Right lobe of liver (tissue), 4 donors: ENCODE data around the gene FASTKD3.

ENCODE experiments used
- CTCF ChIP-seq, 4 donors: fragments of 200-600 bp in 3 of 4; fragments of 450-650 bp in 1 of 4; IDR thresholded peaks; one replicate each; pipeline versions ENCODE4 v1.5.1 to v1.8.0; 2016 to 2022; ENCODE audit warnings: antibody characterized with exemption in 4 of 4, mild to moderate bottlenecking in 2 of 4
- POLR2A ChIP-seq: fragments of 450-650 bp; IDR thresholded peaks from one replicate; pipeline ENCODE4 v1.6.1; 2017; ENCODE audit warnings: antibody characterized with exemption, mild to moderate bottlenecking
- donor health status: DM: no; HTN: no; CAD: no.
- donor health status: DM: no; HTN: no; CAD: no.
- donor health status: DM: no; HTN: yes; CAD: no.

GRCh38 chr5:7852542-7852941 is 16.3 kb downstream of the FASTKD3 start:
- TF ChIP-seq POLR2A (no peak), CTCF (IDR thresholded peaks at IDR 0.05) (no peak)
